ENCODE data around the gene TACC3. TPM values are rescaled to one million over a fixed set of nuclear protein-coding genes. Genes with fewer than 3 reads are reported as not detected.

Gene TACC3
- total RNA-seq, 4 donors from 2014 or later: 4.8 to 10.3 (median 5.1) TPM

DNA sequence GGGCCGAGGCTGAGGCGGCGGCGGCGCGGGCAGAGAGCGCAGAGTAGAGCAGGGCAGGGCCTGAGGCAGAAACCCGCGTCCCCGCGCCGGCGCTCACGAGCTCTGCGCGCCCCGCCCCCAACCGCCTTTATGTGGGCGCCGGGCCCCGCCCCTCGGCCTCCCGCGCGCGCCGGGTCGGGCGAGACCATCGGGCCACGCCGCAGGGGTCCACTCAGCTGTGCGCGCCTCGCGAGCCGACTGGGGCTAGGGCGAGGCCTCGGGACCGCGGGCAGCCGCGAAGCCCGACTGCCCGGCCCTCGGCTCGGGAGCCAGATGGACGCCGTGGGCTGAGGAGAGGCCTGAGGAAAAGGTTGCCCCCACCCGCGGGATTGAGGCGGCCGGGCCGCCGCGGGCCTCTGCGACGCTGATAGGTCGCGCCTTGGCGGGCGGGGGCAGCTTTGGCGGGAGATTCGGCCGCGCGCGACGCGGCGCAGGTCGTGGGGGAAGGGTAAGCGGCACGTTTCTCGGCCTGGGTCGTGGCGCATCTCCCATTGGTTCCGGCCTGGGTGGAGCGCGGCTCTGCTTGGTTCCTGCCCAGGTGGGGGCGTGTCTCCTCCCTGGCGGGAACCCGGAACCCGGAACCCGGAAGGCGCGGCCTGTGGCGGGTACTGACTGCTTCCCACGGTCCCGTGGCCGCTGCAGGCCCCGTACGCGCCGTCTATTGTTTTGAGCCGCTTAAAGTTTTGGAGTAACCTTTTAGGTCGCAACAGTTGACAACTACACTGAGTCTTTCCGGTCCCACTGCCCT, 8.9 kb upstream of the TACC3 start, which contains the start of gene SLBP:
SLBP (minus strand) TSS at position 104 of the 787 bp plus-strand sequence. CDS start 131 bp downstream, outside the sequence.
- peak within 1 kb of the TSS; percentile 56 to 97 (median 84) for H3K4me3 ChIP-seq (replicated peaks in 1 of 3)
- TF ChIP-seq, protein P1, sequence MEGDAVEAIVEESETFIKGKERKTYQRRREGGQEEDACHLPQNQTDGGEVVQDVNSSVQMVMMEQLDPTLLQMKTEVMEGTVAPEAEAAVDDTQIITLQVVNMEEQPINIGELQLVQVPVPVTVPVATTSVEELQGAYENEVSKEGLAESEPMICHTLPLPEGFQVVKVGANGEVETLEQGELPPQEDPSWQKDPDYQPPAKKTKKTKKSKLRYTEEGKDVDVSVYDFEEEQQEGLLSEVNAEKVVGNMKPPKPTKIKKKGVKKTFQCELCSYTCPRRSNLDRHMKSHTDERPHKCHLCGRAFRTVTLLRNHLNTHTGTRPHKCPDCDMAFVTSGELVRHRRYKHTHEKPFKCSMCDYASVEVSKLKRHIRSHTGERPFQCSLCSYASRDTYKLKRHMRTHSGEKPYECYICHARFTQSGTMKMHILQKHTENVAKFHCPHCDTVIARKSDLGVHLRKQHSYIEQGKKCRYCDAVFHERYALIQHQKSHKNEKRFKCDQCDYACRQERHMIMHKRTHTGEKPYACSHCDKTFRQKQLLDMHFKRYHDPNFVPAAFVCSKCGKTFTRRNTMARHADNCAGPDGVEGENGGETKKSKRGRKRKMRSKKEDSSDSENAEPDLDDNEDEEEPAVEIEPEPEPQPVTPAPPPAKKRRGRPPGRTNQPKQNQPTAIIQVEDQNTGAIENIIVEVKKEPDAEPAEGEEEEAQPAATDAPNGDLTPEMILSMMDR (IDR thresholded peaks at IDR 0.05): no peak
- TF ChIP-seq POLR2A (IDR thresholded peaks at IDR 0.05): peak; percentile 65 to 96
- peaks cover 0 to 4% of the 10 kb centered on the region in 2 donors for H3K36me3 ChIP-seq
- no peaks in the 10 kb centered on the region for H3K9me3 ChIP-seq
- peak; percentile 98 to 99 for DNase-seq
- H3K4me1 ChIP-seq: peaks cover 21 to 43% of the 10 kb centered on the region in 2 donors
- H3K27me3 ChIP-seq: no peaks in the 10 kb centered on the region
- intact Hi-C loops (cut with DNase I): no loop called here
- WGBS, 2 donors: 0 to 1% methylated on average over 17 to 33 of the region's 98 CpGs
- peak within 1 kb of the TSS; percentile 98 to 100 (median 99) for H3K27ac ChIP-seq

DNA sequence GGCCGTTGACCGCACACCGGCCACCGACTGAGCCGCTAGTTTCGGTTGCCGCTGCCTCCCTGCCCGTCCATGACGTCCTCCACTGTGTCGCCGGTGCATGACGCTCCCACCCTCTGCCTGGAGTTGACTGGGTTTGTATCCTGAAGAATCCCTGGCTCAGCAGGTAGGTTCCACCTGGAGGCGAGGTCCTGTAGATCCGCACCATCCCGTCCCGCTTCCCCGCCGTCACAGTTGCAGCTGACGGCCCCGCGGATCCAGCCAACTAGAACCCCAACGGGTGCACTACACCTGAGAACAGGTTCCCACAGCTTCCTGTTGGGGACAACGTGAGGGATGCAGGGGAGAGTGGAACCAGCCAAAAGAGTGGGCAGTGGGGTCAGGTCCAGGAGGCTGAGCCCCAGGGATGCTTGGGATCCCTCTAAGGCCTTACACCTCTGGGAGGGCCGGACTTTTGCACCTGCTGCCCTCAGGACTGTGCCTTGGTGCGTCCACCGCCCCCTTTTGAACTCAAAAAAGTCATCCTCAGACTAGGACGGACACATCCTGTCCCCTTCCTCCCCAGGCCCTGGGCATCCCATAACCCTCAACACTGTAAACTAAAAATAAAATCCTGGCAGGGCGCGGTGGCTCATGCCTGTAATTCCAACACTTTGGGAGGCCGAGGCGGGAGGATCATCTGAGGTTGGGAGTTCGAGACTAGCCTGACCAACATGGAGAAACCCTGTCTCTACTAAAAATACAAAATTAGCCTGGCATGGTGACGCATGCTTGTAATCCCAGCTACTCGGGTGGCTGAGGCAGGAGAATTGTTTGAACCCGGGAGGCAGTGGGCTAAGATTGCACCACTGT, 8.1 kb upstream of the TACC3 start:
- Histone ChIP-seq H3K4me1 (peaks cover 21 to 43% of the 10 kb centered on the region in 2 donors), H3K27ac (peak overlapping the region; percentile 3 to 99 (median 98)), H3K36me3 (peaks cover 3 to 13% of the 10 kb centered on the region in 2 donors), H3K9me3 (no peaks in the 10 kb centered on the region), H3K4me3 (replicated peaks in 1 of 3) (peak overlapping the region; percentile 15 to 84 (median 56)), H3K27me3 (no peaks in the 10 kb centered on the region)
- TF ChIP-seq POLR2A (IDR thresholded peaks at IDR 0.05): no peak
- TF ChIP-seq, protein P1 (IDR thresholded peaks at IDR 0.05): no peak
- intact Hi-C loops (cut with DNase I): no loop called here
- 23 to 33% methylated on average over 23 to 31 of the region's 35 CpGs for WGBS, 2 donors
- DNase-seq: no peak

DNA sequence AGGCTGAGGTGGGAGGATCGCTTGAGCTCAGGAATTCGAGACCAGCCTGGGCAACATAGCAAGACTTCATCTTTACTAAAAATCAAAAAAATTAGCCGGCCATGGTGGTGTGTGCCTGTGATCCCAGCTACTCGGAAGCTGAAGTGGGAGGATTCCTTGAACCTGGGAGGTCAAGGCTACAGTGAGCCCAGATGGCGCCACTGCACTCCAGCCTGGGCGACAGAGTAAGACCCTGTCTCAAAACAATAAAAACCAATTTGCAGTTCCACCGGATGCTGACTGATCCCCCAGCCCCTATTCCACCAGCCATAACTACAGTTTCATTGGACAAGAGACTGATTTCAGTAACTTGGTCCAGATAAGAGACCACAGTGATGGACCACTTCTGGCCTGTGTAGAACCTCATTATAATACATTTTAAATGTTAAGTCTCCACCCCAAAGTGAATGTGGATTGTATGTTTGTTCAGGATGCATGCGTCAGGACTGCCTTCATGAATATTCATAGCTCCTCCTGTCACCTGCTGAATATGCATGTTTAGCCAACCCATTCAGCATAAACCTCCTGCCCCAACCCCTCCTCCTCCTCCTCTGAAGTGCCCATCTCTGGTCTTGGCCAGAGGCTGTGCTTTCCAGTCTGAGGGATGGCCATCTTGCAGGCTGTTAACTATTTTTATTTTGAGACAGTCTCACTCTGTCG, 6.9 kb upstream of the TACC3 start:
- H3K4me3 ChIP-seq (replicated peaks in 1 of 3): no peak overlapping the region
- 67 to 74% methylated on average over 9 of the region's 9 CpGs for WGBS, 2 donors
- no peaks in the 10 kb centered on the region for H3K9me3 ChIP-seq
- no peak for TF ChIP-seq POLR2A (IDR thresholded peaks at IDR 0.05)
- TF ChIP-seq, protein P1 (IDR thresholded peaks at IDR 0.05): no peak
- H3K27ac ChIP-seq: no peak overlapping the region
- intact Hi-C loops (cut with DNase I): no loop called here
- H3K4me1 ChIP-seq: peaks cover 16 to 42% of the 10 kb centered on the region in 2 donors
- DNase-seq: no peak
- H3K27me3 ChIP-seq: no peaks in the 10 kb centered on the region
- H3K36me3 ChIP-seq: peaks cover 3 to 17% of the 10 kb centered on the region in 2 donors

DNA sequence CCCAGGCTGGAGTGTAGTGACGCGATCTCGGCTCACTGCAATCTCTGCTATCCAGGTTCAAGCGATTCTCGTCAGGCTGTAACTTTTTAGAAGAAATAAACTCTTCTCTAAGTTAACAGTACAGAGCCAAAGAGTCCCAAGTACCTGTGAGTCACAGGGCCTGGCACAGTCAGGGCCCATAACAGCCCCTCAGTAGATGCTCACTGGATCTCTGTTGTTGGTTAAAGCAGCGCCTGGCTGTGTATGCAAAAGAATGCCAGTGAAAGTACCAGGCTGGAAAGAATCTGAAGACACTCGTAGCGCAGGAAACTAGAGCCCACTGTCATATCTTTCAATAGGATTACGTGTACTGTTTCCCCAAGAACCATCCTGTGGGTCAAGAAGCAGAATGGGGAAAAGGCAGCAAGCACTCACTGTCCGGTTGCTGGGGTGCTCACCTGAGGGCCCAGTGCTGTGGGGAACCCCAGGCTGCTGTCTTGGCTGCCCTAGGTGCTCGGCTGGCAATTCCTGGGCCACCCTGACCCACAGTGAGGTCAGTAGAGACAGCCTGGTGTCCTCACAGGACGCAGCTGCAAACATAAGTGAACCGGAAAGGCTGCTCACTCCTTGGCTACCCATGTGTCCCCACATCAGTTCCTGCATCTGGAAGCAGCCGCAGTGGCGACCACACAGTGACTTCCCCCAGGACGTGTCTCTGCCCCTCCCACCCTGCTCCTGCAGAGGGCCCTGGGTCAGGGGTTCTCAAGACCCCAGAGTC, 6.1 kb upstream of the TACC3 start:
- intact Hi-C loops (cut with DNase I): no loop called here
- WGBS, 2 donors: 77 to 82% methylated on average over 14 to 15 of the region's 16 CpGs
- no peak overlapping the region for H3K27ac ChIP-seq

More for the DNA sequence above, 6.1 kb upstream of the TACC3 start:
- Histone ChIP-seq H3K27me3 (no peaks in the 10 kb centered on the region), H3K4me3 (replicated peaks in 1 of 3) (no peak overlapping the region), H3K36me3 (peaks cover 3 to 17% of the 10 kb centered on the region in 2 donors), H3K4me1 (peaks cover 23 to 46% of the 10 kb centered on the region in 2 donors), H3K9me3 (no peaks in the 10 kb centered on the region)
- TF ChIP-seq POLR2A (IDR thresholded peaks at IDR 0.05): no peak
- TF ChIP-seq, protein P1 (IDR thresholded peaks at IDR 0.05): no peak
- DNase-seq: no peak
